ENCODE data around the gene CNTN3.

- TF ChIP-seq CTCF (IDR thresholded peaks at IDR 0.05; ENCODE audit: low read depth, low read length) (no peak), POLR2A (IDR thresholded peaks at IDR 0.05; ENCODE audit: extremely low read depth, insufficient read length) (no peak)
Observed at GRCh38 chr3:74611206-74611605, 3.3 kb downstream of the CNTN3 start.
